Heart left ventricle (tissue), 13 donors: ENCODE data around the gene P2RY11.

ENCODE experiments used
- CTCF ChIP-seq, 12 donors: fragments of 200-600 bp; sonication (generic) in 4 of 12; IDR thresholded peaks; one replicate each; pipeline versions ENCODE4 v1.5.0 to v1.8.0; 2018 to 2022; ENCODE audit warnings: antibody characterized with exemption in 12 of 12, mild to moderate bottlenecking in 5 of 12
- POLR2A ChIP-seq, 2 donors: fragments of 450-650 bp; IDR thresholded peaks; one replicate each; pipeline ENCODE4 v1.6.1; 2017; ENCODE audit warnings: antibody characterized with exemption in 2 of 2, mild to moderate bottlenecking in 2 of 2, moderate library complexity in 2 of 2
- donor health status: ischemic (EF 13 %, LVEDD 7.1; RV severe dilation, severe dysfunction).
- donor health status: DM: no; HTN: yes; CAD: no.
- donor health status: DM: no; HTN: no; CAD: no.
- donor health status: ischemic (EF 25% LVEDD 6.9; RV normal size, moderate dysfunction).
- donor health status: ischemic (EF 25% LVEDD 5.7; RV mildly dilated, moderate dysfunction).
- donor health status: ischemic (EF 35%, LVEDD 5.7; RV mildly dilated, moderate dysfunction).
- donor health status: nonischemic (EF 11% LVEDD 7.7; RV severe dilation, severe dysfunction).
- donor health status: DM: yes; HTN: yes; CAD: no.
- donor health status: PGD.
- donor health status: ischemic (EF 29% LVEDD 5.4; RV normal size, mild dysfunction).
- donor health status: nonischemic (EF 23%, LVEDD 6.1; RV moderate dilation, normal function).

DNA sequence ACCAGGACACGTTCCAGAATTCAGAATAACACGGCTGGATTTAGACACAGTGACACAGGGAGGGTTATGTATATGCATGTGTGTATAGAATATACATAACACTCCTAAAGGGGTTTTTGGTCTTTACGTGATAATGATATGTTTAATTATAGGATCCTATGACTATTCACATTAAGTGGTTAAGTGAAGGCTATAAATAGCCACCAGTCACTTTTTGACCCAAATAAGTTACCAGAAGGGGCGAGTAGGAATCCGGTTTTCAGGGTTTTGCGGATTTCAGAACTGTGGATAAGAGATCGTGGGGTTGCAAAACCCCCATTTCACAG, 15.9 kb upstream of the P2RY11 start:
- TF ChIP-seq CTCF (IDR thresholded peaks at IDR 0.05) (no peak), POLR2A (IDR thresholded peaks at IDR 0.05) (no peak)
